Progenitor cell of endocrine pancreas (in vitro differentiated cells): ENCODE measurements around the gene PACS1. TPM values are rescaled to one million over a fixed set of nuclear protein-coding genes. Genes with fewer than 3 reads are reported as not detected.

Source experiments
- DNase-seq: peaks from one replicate; pipeline ENCODE4 v3.0.0; 2021; ENCODE audit warnings: low spot score; ENCODE audit not compliant: unreplicated experiment
- H3K27ac Mint-ChIP-seq: 2 replicates; pipeline ENCODE4 v1.8.0; 2021; ENCODE audit warnings: mild to moderate bottlenecking, moderate library complexity, mixed read lengths
- H3K27me3 Mint-ChIP-seq: 2 replicates; pipeline ENCODE4 v1.8.0; 2021; ENCODE audit warnings: mixed read lengths
- H3K36me3 Mint-ChIP-seq: 2 replicates; pipeline ENCODE4 v1.8.0; 2022; ENCODE audit warnings: mixed read lengths; ENCODE audit not compliant: insufficient read depth
- H3K4me1 Mint-ChIP-seq: 2 replicates; pipeline ENCODE4 v1.8.0; 2021; ENCODE audit warnings: low read depth, mixed read lengths
- H3K4me3 Mint-ChIP-seq: 2 replicates; pipeline ENCODE4 v1.8.0; 2021; ENCODE audit warnings: low read depth, mild to moderate bottlenecking, moderate library complexity, mixed read lengths
- H3K9me3 Mint-ChIP-seq: 2 replicates; pipeline ENCODE4 v1.8.0; 2021; ENCODE audit warnings: low read depth, mixed read lengths
- CTCF ChIP-seq: fragments of 200-600 bp; sonication (generic); IDR thresholded peaks from one replicate; pipeline ENCODE4 v1.5.0; 2021; ENCODE audit warnings: antibody characterized with exemption, mild to moderate bottlenecking; ENCODE audit not compliant: unreplicated experiment
- total RNA-seq: library from RNA; stranded (reverse); gene quantifications from 2 replicates; pipeline ENCODE4 v1.2.1, GENCODE V29; 2021

Gene PACS1
- total RNA-seq, 1 donor from 2014 or later = 72.3 TPM

- no peak for TF ChIP-seq CTCF
- no peak overlapping the region for H3K27ac Mint-ChIP-seq
- no peaks in the 10 kb centered on the region for H3K27me3 Mint-ChIP-seq
- H3K4me3 Mint-ChIP-seq = no peak overlapping the region
- peaks cover 15% of the 10 kb centered on the region for H3K36me3 Mint-ChIP-seq
- H3K4me1 Mint-ChIP-seq = peaks cover 12% of the 10 kb centered on the region
- DNase-seq = no peak
- no peaks in the 10 kb centered on the region for H3K9me3 Mint-ChIP-seq
Observed at GRCh38 chr11:66263231-66263630, 193.2 kb downstream of the PACS1 start.

GRCh38 chr11:66263785-66264184 is 193.7 kb downstream of the PACS1 start:
- TF ChIP-seq CTCF = no peak
- DNase-seq = no peak
- no peak overlapping the region for H3K4me3 Mint-ChIP-seq
- H3K4me1 Mint-ChIP-seq = peaks cover 9% of the 10 kb centered on the region
- H3K27ac Mint-ChIP-seq = no peak overlapping the region
- peaks cover 15% of the 10 kb centered on the region for H3K36me3 Mint-ChIP-seq
- no peaks in the 10 kb centered on the region for H3K27me3 Mint-ChIP-seq
- no peaks in the 10 kb centered on the region for H3K9me3 Mint-ChIP-seq

- TF ChIP-seq CTCF = no peak
- Mint-ChIP-seq H3K36me3 (peaks cover 10% of the 10 kb centered on the region), H3K4me3 (no peak overlapping the region), H3K4me1 (peaks cover 8% of the 10 kb centered on the region), H3K9me3 (no peaks in the 10 kb centered on the region), H3K27me3 (no peaks in the 10 kb centered on the region), H3K27ac (no peak overlapping the region)
- no peak for DNase-seq
Observed at GRCh38 chr11:66264383-66264782, 194.3 kb downstream of the PACS1 start.

GRCh38 chr11:66264914-66265313 is 194.8 kb downstream of the PACS1 start:
- Mint-ChIP-seq H3K9me3 (no peaks in the 10 kb centered on the region), H3K36me3 (peaks cover 7% of the 10 kb centered on the region), H3K4me1 (peaks cover 12% of the 10 kb centered on the region), H3K27ac (no peak overlapping the region), H3K4me3 (no peak overlapping the region), H3K27me3 (no peaks in the 10 kb centered on the region)
- DNase-seq = no peak
- TF ChIP-seq CTCF = peak; percentile 39

- Mint-ChIP-seq H3K4me1 (peaks cover 12% of the 10 kb centered on the region), H3K36me3 (peaks cover 5% of the 10 kb centered on the region), H3K9me3 (no peaks in the 10 kb centered on the region), H3K27me3 (no peaks in the 10 kb centered on the region), H3K4me3 (no peak overlapping the region), H3K27ac (no peak overlapping the region)
- no peak for DNase-seq
- no peak for TF ChIP-seq CTCF
Observed at GRCh38 chr11:66265531-66266377, 195.7 kb downstream of the PACS1 start.
